Measurements from ENCODE around the gene CLGN. TPM values are rescaled to one million over a fixed set of nuclear protein-coding genes. Genes with fewer than 3 reads are reported as not detected.
A peak's percentile ranks its signal among the peaks of the same experiment; 100 is the strongest.

Gene CLGN
- total and polyA plus RNA-seq, 10 of the 15 experiments (the other 5 are each of a cell fraction or from before 2014, with no cell fraction given): 0.11 to 1.0 (median 0.62) TPM

DNA sequence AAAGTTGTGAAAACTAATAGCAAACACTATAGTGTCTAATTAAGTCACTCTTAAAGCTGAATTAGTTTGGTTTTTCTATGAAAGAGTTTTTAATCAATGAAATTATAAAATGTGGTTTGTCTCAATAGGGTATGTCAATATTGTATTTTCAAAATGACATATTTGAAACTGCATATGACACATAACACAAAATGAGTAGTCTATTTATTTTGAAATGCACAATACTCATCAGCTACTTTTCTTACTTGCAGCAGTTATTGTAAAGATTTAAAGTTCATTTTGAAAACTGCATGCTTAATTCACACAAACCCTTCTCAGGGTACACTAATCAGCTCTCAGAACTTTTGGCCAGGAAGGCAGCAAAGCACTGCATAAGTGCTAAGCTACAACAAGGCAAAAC, 21.2 kb downstream of the CLGN start:
- no peaks in the 10 kb centered on the region for H4K20me1 ChIP-seq (ENCODE audit: control insufficient read depth, insufficient read depth)
- no peaks in the 10 kb centered on the region for H3K27me3 ChIP-seq (replicated peaks in 1 of 2; ENCODE audit: control insufficient read depth in 2 of 2, insufficient read depth in 2 of 2, low read length in 1 of 2)
- in situ Hi-C loops (cut with MboI): no loop called here
- H3K36me3 ChIP-seq (ENCODE audit: control insufficient read depth in 2 of 2, insufficient read depth in 2 of 2, low read length in 1 of 2): no peaks in the 10 kb centered on the region
- no peak overlapping the region for H2AFZ ChIP-seq (ENCODE audit: control insufficient read depth, low read depth, low read length)
- no peak for DNase-seq (ENCODE audit: low read depth, low spot score)
- no peak overlapping the region for H3K4me3 ChIP-seq
- H3K9me3 ChIP-seq (replicated peaks; ENCODE audit: control insufficient read depth, insufficient read depth, low read length): no peaks in the 10 kb centered on the region
- RAD21 ChIA-PET (ENCODE audit: unreplicated experiment): no interaction called here
- no peak for FAIRE-seq
- BruUV-seq (replicated peaks): no TSS peak
- CTCF ChIA-PET: interaction anchor here (1.5 kb wide), 1 partner anchor 47 kb away, joined by 4 read pairs; no protein-coding TSS in a partner anchor
- TF ChIP-seq POLR2AphosphoS2 (IDR thresholded peaks at IDR 0.05; ENCODE audit: low read depth, low read length) (no peak), CUX1 (IDR thresholded peaks at IDR 0.05; ENCODE audit: insufficient replicate concordance, low read depth, low read length) (no peak), JUNB (IDR thresholded peaks at IDR 0.05) (peak; percentile 14; the same call in 1 of the 2 replicates), CEBPB (IDR thresholded peaks at IDR 0.05; ENCODE audit: borderline replicate concordance in 1 of 2, low read depth in 2 of 2, low read length in 2 of 2) (no peak)
- H3K27ac ChIP-seq (ENCODE audit: control insufficient read depth, insufficient read depth): no peak overlapping the region
- POLR2A ChIA-PET: no interaction called here
- intact Hi-C loops (cut with micrococcal nuclease; ENCODE audit: unreplicated experiment): no loop called here
- ATAC-seq: no peak
- no peak overlapping the region for H3K4me2 ChIP-seq (ENCODE audit: control insufficient read depth, insufficient read depth)
- no peaks in the 10 kb centered on the region for H3K4me1 ChIP-seq (ENCODE audit: control insufficient read depth, insufficient read depth, low read length)
- H3K79me2 ChIP-seq (ENCODE audit: control insufficient read depth, insufficient read depth, low read length): no peaks in the 10 kb centered on the region
- H3K9ac ChIP-seq (ENCODE audit: control insufficient read depth, insufficient read depth, low read length): no peak overlapping the region
- SMC1A ChIA-PET (ENCODE audit: uncharacterized antibody, unreplicated experiment): no interaction called here
